Ecto neural progenitor cell (in vitro differentiated cells): ENCODE data around the gene RAD51B.
A peak's percentile ranks its signal among the peaks of the same experiment; 100 is the strongest.

Experiments
- DNase-seq: peaks from one replicate; pipeline ENCODE4 v3.0.0-alpha.2; 2018; ENCODE audit warnings: low spot score

The RAD51B gene

DNA sequence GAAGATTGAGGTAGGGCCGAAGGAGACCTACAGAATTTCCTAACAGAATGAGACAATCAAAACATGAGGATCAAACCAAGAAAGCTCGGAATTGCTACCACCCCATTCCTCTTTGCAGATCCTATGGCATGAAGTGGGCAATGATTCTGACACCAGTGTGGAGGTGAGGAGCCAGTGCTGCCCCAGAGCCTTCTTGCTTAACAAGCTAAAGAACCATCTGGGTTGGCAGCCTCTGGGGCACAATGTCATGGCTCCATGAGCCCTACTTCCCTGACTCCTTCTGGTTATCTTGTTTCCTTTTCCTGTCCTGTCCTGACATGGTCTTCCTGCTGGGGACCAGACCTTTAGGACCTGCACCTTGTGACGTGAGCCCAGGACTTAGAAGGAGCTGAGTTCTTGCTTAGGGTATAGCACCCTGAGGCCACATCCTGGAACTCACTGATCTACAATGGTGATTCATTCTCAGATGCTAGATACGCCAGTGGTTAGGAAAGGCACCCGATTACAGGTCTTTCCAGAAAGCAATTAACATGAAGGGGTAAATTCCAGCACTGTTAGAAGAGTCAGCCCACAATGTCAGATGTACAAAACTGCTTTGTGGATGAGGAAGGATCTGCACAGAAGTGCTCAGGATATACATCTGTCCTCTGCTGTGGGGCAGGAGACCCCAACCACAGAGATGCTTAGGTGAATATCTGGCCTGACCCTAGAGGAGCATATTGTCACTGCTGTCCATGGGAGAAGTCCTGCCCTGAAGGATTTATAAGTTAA lies 649.0 kb downstream of the RAD51B start:
- DNase-seq: no peak

DNA sequence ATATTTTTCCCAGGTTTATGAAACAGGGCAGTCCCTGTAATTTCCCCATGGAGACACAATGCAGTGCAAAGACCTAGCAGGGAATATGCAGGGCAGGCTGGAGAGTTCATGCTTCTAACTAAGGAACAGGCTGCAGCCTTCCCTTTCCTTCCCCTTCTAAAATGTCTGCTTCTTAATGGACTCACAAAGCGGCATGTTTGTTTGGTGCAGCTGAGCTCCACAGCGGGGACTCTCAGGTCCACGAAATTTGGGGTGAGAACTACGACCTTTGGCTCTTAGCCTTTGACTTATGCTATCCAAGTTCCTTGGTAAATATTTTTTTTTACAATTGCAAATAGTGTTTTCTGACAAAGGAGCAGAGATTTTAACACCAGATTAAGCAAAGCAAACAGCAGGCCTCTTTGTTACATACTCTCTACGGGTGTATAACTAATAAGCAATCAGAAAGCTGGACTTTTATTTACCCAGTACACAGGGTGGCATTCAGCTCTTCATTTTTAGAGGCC lies 649.7 kb downstream of the RAD51B start:
- no peak for DNase-seq

DNA sequence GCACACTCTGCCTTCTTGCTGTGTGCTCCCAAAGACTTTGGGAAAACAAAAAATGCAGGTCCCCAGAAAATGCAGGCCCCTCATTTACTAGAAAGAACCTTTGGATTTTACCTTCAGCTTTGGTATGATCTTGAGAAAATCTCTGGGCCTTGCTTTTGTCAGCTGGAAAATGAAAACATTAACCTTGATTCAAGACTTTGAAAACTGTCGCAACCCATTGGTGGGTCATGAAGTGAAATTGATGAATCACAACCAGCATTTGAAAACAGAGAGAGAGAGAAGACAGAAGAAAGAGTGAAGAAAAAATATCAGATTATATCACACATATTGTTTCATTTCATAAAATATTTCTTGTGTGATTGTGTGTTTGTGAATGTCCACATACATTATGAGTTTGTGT lies 650.8 kb downstream of the RAD51B start:
- no peak for DNase-seq

DNA sequence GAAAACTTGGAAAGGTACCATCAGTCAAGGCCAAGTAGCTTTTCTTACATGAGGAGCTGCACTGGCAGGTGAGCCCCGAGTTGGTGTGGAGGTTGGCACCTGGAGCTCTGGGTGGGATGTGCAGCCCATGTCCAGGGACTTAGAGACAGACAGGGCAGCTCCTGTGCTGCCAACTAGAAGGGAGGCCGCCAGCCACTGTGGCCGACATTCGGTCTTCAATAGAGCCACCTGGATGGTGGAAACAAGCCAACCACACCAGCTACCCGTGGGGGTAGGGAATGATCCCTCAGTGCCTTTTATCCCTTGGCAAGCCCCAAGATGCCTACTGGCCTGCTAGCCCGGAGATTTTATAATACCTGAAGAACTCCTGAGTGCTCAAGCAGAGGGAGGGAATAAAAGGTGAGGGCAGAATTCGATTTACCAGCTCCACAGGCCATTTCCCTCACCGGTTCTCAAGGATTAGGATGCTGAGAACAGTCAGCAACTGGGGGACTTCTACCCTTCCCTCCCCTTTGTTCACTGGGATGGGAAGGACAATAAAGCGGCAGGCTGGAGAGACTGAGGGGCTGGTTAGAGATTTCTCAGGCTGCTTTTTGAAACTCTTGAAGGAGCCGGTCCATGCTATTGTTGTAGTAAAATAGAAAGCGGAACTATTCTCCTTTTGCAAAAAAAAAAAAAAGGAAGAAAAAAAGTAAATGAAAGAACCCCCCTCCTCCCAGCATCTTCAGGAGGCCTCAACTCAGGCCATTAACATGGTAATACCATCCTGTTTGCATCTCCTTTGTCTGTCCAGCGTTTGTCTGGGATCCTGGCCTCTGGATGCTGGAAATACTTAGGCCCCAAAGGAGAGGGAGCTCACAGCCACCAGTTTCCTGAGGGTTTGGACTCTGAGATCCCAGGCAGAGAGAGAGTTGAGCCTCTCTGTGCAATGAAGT lies 651.7 kb downstream of the RAD51B start:
- peak; percentile 53 for DNase-seq

DNA sequence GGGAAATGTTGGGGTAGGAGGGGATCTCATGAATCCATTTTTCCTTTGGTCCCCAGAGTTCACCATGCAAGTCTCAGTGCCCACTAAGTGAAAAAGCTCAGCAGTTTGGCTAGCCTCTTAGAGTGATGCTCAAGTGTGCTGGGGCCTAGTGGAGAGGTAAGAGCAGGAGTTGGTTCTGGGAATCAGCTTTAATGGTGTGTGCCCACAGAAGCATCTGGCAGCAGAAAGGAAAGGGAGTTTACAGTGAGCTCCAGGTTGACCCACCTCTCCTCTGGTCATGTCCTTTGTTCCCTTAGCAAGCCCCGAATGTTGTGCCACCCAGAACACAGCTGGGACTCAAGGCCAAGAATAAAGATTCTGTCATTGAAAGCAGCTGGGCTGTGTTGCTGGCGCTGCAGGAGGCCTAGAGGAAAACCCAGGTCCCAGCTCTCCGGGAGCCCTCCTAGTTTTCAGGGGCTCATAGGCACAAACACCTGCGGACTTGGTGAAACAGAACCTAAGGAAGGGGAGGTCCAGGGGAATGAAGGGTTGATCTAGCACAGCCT lies 652.5 kb downstream of the RAD51B start:
- no peak for DNase-seq

DNA sequence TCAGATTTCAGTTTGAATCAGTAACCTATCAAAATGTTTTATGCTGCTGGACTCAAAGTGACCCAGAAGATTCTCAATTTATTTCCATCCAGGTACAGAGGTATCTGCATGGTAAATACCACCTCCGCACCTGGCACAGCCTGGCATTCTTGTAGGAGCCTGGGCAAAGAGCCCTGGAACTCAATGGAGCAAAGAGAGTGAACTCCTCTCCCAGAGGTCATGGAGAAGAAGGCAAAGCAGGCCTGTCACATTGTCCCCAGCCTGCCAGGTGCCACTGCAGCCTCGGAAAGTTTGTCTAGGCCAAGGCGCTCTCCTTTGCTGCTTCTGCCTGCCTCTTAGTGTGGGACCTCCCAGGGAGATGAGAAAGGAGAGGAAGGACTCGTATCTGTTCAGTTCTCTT lies 653.5 kb downstream of the RAD51B start:
- DNase-seq: no peak

DNA sequence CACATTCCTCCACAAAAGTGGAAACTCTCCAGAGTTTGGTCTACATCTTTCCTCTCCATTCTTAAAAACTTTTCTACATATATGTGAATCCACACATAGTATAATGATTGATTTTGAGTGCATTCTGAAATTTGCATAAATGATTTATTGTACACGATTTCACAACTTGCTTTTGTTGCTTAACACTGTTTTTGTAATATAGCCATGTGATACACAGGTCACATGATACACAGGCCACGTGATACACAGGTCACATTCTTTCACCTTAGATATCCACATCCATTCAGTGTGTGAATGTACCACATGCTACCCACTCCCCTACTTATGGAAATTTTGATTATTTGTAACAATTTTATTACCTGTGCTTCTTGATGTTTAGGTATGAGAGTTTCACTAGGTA lies 654.2 kb downstream of the RAD51B start:
- no peak for DNase-seq

DNA sequence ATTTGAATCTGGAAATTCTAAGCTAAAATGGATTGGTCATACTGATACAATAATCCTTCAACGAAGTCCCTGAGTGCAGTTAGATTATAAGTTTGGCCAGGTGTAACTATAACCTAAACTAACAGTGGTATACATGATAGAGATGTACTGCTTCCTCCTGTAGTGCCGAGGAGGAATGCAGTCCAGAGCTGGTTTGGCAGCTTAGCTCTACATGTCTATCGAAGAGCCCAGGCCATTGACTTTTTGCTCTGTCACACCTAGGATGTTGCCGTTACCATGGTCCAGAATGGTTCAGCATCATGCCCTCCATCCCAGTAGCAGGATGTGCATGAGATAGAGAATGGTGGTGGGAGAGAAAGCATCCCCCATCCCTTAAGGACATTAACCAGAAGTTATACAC lies 655.2 kb downstream of the RAD51B start:
- DNase-seq: peak; percentile 15

DNA sequence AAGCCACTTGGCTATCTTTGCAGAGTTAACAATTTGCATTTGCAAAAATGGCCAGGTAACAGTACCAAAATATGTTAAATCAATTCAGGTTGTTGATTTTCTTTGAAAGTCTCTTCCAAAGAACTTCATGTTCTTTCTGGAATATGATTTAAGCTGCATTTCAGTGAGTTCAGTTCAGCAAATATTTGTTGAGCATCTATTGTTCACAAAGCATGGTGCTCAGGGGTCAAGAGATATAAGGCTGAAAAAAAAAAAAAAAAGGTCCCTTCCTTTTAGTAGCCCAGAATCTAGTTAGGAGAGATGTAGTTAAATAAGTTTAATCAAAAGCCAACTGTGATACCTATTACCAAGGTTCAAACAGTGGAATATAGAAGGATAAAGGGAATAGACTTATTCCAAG lies 656.2 kb downstream of the RAD51B start:
- DNase-seq: no peak

DNA sequence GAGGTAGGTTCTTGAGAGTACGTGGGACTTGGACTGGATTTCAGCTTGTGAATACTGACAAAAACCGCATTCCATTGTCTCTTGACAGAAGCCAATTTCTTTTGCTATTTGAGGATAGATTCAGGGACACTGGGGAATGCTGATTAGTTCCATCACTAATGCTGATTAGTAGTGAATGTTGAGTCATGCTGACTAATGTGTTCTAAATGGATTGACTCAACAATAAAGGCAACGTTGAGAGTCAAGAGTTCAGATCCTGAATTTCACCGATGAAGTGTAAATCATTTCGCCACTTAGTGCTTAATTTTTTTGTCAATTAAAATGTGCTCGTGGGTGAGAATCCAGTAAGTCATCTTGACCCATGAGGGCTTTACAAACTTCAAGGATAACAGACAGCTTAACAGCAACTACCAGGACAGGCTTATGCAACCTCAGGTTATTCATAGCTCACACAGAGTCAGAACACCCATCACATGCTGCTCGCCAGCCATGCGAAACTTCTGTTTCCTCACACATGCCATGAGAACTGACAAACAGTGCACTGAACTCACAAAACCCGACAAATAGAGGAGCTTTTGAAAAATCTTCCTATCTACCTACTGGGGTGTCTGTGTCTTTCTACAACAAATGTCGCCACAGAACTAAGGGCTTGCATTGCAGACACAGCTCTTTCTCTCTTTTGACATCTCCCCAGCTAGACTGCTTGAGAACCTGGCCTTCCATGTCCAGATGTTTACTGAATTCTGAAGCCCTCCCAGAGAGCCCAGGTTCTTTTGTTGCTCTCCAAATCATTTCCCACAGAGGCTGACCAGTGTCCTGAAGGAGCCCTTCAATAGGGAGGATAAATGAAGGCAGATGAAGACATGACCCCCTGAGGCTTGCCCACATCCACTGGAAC lies 656.9 kb downstream of the RAD51B start:
- peak; percentile 41 for DNase-seq

DNA sequence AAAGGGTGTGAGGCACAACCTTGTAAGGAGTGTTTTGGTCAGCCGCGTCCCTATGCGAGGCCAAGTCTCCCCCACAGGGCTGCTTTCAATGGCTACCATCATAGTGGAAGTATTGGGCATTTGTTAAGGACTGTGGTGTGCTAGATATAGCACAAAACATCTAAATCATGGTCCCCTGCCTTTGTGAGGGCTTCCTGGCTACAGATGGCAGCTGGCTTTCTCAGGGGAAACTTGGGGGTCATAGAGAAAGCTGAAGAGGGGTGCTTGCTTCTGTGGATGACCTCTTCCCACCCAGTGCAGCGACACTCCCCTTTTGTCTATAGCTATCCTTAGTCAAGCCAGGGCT lies 657.5 kb downstream of the RAD51B start:
- DNase-seq: peak; percentile 49

DNA sequence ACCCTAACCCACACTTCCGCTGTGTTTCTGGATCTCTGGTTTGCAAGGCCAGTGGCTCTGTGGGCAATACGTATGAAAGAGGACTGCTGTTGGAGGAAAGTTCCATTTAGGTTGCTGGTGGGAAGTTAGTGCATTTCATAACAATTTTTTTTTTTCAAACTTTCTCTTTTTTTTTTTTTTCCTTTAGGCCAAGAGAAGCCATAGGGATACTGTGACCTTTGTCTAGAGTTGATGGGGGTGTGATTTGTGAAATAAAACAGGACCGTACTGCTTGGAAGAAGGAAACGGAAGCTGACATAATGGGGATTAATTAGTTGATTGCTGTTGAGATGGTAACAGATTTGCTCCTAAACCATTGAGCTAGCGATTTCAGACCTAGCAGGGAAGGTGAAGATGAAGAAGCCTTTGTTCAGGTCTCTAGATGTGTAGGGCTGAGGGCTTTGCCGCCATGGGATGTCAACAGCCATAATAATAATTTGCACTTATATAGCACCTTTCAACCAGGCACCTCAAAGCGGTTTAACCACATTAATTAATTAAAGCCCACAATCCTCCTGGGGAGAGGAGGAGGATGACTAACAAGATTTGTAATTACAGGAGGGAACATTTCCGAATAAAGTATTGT lies 658.0 kb downstream of the RAD51B start:
- no peak for DNase-seq

DNA sequence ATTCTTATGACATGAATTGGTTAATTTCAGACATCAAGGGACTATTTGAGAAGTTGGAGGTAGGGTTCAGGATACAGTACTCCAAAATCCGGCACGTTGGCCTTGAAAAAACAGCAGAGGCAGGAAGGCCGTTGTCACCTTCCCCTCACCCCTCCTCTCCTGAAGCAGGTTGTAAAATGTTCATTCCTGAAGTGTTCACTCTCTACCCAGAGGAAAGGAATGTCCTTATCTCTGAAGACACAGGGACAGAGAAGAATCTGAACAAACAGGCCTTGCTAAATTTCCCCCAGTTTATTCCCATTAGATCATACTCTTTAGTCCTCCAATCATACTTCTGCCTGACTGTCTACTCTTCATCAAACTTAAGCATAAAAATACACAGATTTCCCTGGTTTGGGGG lies 659.7 kb downstream of the RAD51B start:
- DNase-seq: no peak

DNA sequence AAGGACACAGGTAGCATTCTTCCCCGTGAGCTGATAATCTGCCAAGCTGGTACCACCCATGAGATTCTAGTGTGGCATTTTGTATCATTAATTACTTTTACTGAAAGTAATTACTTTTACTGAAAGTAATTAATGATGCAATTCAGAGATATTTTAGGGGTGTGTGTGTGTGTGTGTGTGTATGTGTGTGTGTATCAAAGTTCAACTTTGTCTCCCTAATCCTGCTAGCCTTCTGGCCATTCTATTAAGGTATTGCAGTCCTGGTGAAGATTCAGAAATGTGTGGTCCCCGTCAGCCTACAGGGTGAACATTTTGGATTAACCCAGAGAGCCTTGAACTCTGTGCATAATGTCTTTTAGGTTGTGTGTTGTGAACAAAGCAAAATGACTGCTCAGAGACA lies 662.4 kb downstream of the RAD51B start:
- no peak for DNase-seq

DNA sequence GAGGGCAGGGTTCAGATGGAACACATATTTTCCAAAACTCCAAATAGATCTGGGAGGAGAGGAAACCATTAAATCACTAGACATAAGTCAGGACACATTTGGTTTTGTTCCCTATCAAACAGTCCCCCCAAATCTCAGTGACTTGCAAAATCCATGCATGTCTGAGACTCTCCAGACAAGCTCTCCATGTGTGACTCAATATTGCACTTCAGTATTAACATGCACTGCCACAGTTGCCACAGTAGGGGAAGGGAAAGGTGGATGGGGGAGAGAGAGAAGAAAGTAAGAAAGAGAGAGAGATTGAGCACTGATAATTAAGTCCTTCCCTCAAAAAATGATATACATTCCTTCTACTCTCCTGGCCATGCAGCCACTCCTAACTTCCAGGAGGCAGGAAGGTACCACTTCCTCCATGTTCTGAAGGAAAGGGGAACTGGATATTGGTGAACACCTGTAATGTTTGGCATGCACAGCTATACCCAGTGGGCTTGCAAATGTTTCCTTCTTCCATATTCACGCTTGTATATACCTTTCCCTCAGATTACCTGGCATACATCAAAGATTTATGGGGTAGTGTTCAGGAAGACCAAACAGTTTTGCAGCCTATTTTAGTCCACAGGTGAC lies 663.3 kb downstream of the RAD51B start:
- no peak for DNase-seq

DNA sequence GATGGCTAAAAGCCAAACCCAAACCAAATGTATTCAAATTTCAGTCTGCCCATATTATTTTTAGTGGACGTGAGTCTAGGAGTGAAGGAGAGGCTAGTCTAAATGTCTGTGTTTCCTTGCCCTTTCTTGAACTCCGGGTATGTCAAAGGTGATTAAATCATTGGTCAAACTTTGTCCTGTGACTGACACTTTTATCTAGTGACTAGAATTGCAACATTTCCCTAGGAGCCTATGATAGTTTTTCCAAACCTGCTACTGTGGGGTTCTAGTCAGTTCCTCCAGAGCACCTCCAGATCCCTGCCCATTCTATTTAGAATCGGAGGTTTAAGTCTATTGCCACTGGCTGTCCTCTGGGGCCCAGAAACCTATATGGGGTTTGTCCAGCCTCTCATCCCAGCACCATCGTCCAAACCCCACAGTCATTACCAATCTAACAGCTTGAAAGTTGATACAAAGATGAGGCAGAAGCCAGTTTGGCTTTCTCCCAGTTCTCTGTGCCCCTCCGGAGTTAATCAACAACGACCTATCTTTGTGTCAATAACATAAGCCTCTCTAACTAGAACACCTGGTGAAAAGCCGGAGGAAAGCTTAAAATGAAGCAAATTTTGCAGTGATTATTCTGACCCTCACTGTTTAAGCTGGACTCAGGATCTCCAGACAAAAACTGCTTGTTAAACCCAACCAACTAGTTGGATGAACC lies 666.6 kb downstream of the RAD51B start:
- no peak for DNase-seq

DNA sequence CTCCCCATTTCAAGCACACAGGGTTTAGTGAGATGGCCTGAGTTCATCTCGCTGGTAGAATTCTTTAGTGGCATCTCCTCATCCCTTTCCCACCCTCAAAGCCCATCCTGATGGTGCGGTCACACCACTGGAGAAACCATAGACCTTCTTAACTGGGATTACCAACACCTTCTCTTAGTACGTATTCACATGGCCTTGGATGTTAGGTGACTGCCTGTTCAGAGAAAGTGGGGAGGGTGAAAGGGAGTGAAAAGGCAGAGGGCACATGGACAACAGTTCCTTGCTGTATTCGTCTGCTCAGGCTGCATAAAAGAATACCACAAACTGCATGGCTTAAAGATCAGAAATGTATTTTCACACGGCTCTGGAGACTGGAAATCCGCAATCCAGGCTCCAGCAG lies 667.2 kb downstream of the RAD51B start:
- DNase-seq: no peak

DNA sequence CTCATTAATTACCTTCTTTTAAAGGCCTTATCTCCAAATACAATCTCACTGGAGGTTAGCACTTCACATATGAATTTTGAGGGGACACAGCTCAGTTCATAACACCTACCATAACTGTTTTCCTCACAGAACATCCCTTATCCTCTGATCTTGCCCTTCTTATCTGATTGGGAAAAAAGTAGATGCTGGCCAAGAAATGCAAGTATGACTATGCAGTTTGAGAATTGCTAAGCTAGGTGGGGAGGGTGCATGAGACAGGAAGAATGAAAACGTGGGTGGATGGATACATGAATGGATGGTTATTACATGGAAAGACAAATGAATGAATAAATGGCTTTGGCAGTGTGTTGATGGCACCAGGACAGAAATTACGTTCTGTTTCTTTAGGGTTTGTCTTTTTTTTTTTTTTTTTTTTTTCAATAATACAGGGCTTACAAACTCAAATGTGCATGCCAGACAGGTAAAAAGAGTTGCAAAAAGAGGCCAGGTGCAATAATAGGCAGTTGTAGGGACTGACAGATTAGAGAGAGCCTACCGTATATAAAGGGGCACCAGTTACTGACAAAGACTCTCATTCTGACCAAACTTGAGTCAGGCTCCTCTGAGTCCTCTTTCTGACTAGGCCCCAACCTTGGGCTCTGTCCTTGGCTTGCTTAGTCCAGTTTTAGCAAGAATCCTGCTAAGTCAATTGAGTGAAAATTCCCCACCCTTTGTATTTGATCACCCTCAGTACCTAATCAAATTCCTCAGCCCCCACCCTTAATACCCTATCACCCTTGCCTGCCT lies 668.4 kb downstream of the RAD51B start:
- no peak for DNase-seq

DNA sequence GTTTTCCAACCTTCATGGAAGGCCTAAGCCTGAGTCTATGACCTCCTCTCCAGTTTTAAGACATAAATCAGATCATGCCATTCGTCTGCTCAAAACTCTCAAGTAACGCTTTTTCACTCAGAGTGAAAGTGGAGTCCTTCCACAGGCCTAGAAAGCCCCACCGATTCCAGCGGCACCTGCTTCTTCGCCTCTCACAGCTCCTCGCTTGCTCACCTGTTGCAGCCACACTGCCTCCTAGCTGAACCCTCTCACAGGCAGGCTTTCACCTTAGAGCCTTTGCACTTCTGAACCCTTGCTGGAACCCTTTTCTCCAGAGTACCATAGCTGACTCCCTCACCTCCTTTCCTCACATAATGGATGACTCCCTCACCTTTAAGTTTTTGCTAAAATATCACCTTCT lies 672.2 kb downstream of the RAD51B start:
- DNase-seq: no peak
